Kidney epithelial cell (primary cell): Measurements from ENCODE around the gene TRIM46. TPM values are rescaled to one million over a fixed set of nuclear protein-coding genes. Genes with fewer than 3 reads are reported as not detected.

ENCODE experiments used
- DNase-seq: peaks from one replicate; pipeline ENCODE4 v3.0.0-alpha.2; 2010; ENCODE audit warnings: low read depth
- H3K27me3 ChIP-seq: 2 replicates; pipeline ENCODE4 v1.6.0; 2011; ENCODE audit warnings: low read length; ENCODE audit not compliant: control insufficient read depth, insufficient read depth
- H3K36me3 ChIP-seq: 2 replicates; pipeline ENCODE4 v1.5.1; 2011; ENCODE audit warnings: low read length; ENCODE audit not compliant: control insufficient read depth, insufficient read depth
- H3K4me3 ChIP-seq: 2 replicates; pipeline ENCODE4 v1.5.1; 2011; ENCODE audit warnings: low read depth, mild to moderate bottlenecking, control low read depth, low read length
- CTCF ChIP-seq: IDR thresholded peaks from 2 replicates; pipeline ENCODE4 v1.5.1; 2011; ENCODE audit warnings: mild to moderate bottlenecking, moderate library complexity, low read length, control low read depth, inconsistent platforms; ENCODE audit not compliant: insufficient read depth, poor library complexity, severe bottlenecking
- total RNA-seq: library from RNA; depleted of rRNA; stranded (reverse); fragments of >200 nt; gene quantifications from 2 replicates; pipeline ENCODE4 v1.2.3, GENCODE V29; 2015

Gene TRIM46
- total RNA-seq, 1 donor from 2014 or later: 7.1 TPM

GRCh38 chr1:155178441-155179111 is 4.9 kb downstream of the TRIM46 start:
- DNase-seq: no peak
- Histone ChIP-seq H3K27me3 (no peaks in the 10 kb centered on the region), H3K4me3 (no peak overlapping the region), H3K36me3 (peaks cover 10% of the 10 kb centered on the region)
- no peak for TF ChIP-seq CTCF

DNA sequence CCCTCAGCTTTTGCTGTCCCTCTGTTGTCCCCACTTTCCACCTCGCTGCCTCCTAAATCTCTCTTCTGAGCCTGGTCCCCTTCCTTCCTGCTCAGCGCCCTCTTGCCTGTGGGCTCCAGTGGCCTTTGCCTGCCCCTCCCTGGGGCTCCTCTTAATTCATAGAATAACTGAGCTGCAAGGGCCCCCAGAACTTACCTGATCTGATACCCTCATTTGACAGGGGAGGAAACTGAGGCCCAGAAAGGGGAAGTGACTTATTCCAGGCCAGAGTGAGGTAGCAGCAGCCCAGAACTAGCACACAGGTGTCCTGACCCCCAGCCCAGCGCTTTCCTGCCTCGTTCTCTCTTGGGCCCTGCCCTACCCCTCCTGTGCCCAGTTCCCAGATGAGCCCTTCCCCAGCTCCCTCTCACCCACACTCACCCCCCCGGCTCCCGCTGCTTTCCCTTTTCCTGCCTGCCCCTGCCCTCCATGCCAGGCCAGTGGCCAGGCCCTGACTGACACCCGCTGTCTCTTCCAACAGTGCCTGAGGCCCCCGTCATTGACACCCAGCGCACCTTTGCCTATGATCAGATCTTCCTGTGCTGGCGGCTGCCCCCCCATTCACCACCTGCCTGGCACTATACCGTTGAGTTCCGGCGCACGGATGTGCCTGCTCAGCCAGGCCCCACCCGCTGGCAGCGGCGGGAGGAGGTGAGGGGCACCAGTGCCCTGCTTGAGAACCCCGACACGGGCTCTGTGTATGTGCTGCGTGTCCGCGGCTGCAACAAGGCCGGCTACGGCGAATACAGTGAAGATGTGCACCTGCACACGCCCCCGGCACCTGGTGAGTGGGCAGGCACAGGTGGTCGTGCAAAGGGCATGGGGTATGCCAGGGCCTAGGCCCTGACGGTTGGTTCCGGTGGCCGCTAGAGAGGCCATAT is 5.7 kb downstream of the TRIM46 start:
- Histone ChIP-seq H3K4me3 (no peak overlapping the region), H3K36me3 (peaks cover 11% of the 10 kb centered on the region), H3K27me3 (no peaks in the 10 kb centered on the region)
- no peak for TF ChIP-seq CTCF
- no peak for DNase-seq

GRCh38 chr1:155181371-155182051 is 7.9 kb downstream of the TRIM46 start:
- no peak for TF ChIP-seq CTCF
- H3K36me3 ChIP-seq: peaks cover 11% of the 10 kb centered on the region
- no peaks in the 10 kb centered on the region for H3K27me3 ChIP-seq
- no peak overlapping the region for H3K4me3 ChIP-seq
- DNase-seq: no peak

DNA sequence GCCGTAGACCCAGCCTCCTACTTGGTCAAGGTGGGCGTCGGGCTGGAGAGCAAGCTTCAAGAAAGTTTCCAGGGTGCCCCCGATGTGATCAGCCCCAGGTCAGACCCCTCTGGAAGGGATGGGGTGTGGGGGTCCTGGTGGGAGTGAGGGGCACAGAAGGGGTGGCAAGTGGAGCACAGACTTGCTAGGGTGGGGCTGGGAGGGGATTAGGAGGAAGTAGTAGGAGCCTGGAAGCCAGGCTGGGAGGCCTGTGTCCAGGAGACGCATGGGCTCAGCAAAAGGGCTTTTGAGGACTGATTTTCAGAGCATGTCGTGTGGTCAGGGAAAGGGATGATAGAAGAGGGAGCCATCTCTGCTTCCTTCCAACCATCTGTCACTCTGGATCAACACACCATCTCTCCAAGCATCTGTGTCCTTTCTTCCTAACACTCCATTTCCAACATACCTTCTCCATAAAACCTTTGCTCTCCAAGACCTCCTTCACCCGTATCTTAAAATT is 8.5 kb downstream of the TRIM46 start:
- no peak overlapping the region for H3K4me3 ChIP-seq
- TF ChIP-seq CTCF: no peak
- H3K27me3 ChIP-seq: no peaks in the 10 kb centered on the region
- peaks cover 10% of the 10 kb centered on the region for H3K36me3 ChIP-seq
- no peak for DNase-seq

DNA sequence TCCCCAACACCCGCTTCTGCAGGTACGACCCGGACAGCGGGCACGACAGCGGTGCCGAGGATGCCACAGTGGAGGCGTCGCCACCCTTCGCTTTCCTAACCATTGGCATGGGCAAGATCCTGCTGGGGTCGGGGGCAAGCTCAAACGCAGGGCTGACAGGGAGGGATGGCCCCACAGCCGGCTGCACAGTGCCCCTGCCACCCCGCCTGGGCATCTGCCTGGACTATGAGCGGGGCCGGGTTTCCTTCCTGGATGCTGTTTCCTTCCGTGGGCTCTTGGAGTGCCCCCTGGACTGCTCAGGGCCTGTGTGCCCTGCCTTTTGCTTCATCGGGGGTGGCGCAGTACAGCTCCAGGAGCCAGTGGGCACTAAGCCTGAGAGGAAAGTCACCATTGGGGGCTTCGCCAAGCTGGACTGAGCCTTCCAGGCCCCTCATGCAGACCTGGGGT is 10.1 kb downstream of the TRIM46 start:
- H3K27me3 ChIP-seq: no peaks in the 10 kb centered on the region
- H3K4me3 ChIP-seq: no peak overlapping the region
- peaks cover 6% of the 10 kb centered on the region for H3K36me3 ChIP-seq
- no peak for DNase-seq
- TF ChIP-seq CTCF: no peak
